ENCODE measurements around the gene DUSP2. TPM values are rescaled to one million over a fixed set of nuclear protein-coding genes. Genes with fewer than 3 reads are reported as not detected.

DUSP2 gene
- polyA plus RNA-seq, 1 experiment, result 0.94 TPM

DNA sequence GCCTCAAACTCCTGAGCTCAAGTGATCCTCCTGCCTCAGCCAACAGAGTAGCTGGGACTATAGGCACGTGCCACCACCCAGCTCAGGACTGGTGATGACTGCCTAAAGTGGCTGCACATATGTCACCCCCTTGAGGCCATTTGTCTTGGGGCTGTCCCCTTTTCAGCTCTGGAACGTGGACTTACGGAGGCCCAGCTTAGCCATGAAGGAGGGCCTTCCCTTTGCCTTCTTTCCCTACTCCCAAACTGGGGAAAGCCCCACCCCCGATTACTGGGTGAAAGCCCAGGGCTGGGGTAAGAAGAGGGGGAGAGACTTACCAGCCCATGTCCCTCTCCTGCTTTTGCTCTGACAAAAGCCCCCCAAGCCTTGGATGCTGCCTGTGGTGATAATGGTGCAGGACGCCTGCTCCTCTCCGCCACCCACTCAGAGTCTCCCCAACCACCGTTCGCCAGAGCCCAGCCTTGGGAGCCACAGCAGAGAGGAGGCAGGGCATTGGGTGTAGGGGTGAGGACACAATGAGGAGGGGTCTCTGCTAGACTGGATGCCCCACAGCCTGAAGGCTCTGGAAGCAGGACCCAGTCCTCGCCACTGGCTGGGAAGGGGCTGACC, 2.5 kb upstream of the DUSP2 start:
- no peaks in the 10 kb centered on the region for H3K27me3 ChIP-seq (ENCODE audit: control insufficient read depth, insufficient read depth, low read length)
- POLR2A ChIA-PET, result no interaction called here
- CTCF ChIA-PET, result interaction anchor here (1.0 to 1.3 kb wide), 2 partner anchors 9 to 27 kb away, joined by 3 to 7 read pairs; no protein-coding TSS in a partner anchor
- no peak overlapping the region for H3K4me3 ChIP-seq (ENCODE audit: low read depth, low read length)
- DNase-seq (ENCODE audit: low read depth, low spot score), result no peak
- TF ChIP-seq, protein P1, sequence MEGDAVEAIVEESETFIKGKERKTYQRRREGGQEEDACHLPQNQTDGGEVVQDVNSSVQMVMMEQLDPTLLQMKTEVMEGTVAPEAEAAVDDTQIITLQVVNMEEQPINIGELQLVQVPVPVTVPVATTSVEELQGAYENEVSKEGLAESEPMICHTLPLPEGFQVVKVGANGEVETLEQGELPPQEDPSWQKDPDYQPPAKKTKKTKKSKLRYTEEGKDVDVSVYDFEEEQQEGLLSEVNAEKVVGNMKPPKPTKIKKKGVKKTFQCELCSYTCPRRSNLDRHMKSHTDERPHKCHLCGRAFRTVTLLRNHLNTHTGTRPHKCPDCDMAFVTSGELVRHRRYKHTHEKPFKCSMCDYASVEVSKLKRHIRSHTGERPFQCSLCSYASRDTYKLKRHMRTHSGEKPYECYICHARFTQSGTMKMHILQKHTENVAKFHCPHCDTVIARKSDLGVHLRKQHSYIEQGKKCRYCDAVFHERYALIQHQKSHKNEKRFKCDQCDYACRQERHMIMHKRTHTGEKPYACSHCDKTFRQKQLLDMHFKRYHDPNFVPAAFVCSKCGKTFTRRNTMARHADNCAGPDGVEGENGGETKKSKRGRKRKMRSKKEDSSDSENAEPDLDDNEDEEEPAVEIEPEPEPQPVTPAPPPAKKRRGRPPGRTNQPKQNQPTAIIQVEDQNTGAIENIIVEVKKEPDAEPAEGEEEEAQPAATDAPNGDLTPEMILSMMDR (IDR thresholded peaks at IDR 0.05; ENCODE audit: low read depth, low read length), result no peak
- peak overlapping the region; percentile 39 for H3K27ac ChIP-seq (ENCODE audit: low read depth, low read length)
- H3K9me3 ChIP-seq (ENCODE audit: control insufficient read depth, insufficient read depth, low read length), result no peaks in the 10 kb centered on the region; the same call in 1 of the 2 replicates

DNA sequence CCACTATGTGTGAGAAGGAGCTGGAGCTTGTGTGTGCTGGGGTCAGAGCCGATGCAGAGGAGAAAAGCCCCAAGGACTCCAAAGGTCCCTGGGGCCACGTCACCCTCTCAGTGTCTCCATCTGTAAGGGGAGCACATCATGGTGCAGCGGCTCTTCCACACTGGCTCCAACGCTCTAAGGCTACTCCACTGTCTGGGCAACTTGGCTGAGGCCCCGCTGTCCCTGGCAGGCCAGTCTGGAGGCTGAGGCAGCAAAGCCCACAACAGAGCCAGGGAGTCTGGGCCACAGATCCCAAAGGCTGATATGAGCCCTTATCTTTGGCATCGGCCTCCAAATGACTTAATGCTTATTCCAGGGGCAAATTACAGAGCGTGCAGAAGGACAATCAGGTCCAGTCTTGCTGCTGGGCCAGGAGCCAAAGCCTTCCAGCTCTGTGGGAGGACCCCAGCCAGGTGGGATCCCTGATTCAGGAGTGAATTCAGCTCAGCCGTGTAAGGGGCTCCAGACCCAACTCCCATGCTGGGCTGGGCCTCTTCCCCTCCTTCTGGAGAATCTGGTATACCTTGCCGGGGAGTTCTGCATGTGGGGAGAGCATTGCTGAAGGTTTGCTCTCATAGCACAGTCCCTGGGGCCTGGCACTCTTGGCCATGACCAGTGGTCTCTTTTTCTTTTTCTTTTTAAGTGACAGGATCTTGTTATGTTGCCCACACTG, 1.8 kb upstream of the DUSP2 start:
- ChIA-PET POLR2A (no interaction called here), CTCF (interaction anchor here (1.0 to 1.3 kb wide), 2 partner anchors 8 to 27 kb away, joined by 3 to 7 read pairs; no protein-coding TSS in a partner anchor)
- Histone ChIP-seq H3K27ac (ENCODE audit: low read depth, low read length) (no peak overlapping the region), H3K4me3 (ENCODE audit: low read depth, low read length) (no peak overlapping the region), H3K27me3 (ENCODE audit: control insufficient read depth, insufficient read depth, low read length) (no peaks in the 10 kb centered on the region), H3K9me3 (ENCODE audit: control insufficient read depth, insufficient read depth, low read length) (no peaks in the 10 kb centered on the region; the same call in 1 of the 2 replicates)
- no peak for DNase-seq (ENCODE audit: low read depth, low spot score)
- TF ChIP-seq, protein P1 (IDR thresholded peaks at IDR 0.05; ENCODE audit: low read depth, low read length), result no peak

DNA sequence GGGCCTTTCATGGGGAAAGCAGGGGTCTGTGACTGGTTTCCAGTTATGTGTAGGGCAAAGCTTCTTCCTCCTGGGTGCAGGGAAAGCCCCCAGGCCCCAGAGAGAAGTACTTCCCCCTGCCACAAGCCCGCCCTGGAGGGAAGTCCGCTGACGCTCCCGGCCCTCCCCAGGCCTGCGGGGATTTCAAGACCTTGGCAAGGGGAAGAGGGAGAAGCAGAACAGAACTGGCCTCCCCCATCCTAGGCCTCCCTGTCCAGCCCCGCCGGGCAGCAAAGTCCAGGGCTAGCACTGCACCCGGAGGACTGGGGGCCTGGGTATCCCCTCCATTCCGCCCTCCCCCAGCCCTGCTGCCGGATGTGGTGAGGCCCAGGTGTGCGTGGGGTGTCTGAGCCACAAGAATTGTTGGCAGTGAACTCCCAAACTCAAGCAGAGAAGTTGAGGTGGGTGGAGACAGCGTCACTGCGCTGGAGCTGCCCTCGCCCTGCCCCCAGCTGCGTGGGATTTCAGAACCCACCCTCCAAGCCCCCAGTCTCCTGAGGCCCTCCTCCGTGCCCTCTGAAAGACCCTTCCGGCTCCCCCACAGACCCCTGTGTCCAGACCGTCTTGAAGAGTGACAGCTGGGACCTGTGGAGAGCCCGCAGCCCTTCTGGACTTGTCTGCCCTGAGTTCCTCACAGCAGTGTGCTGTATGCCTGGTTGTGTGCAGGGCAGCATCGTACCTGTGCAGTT, 1.1 kb upstream of the DUSP2 start:
- no peak overlapping the region for H3K27ac ChIP-seq (ENCODE audit: low read depth, low read length)
- ChIA-PET POLR2A (no interaction called here), CTCF (interaction anchor here (1.0 kb wide), 1 partner anchor 7 kb away, joined by 3 read pairs; no protein-coding TSS in a partner anchor)
- no peaks in the 10 kb centered on the region; the same call in 1 of the 2 replicates for H3K9me3 ChIP-seq (ENCODE audit: control insufficient read depth, insufficient read depth, low read length)
- H3K27me3 ChIP-seq (ENCODE audit: control insufficient read depth, insufficient read depth, low read length), result no peaks in the 10 kb centered on the region
- TF ChIP-seq, protein P1 (IDR thresholded peaks at IDR 0.05; ENCODE audit: low read depth, low read length), result no peak
- DNase-seq (ENCODE audit: low read depth, low spot score), result no peak
- H3K4me3 ChIP-seq (ENCODE audit: low read depth, low read length), result no peak overlapping the region

DNA sequence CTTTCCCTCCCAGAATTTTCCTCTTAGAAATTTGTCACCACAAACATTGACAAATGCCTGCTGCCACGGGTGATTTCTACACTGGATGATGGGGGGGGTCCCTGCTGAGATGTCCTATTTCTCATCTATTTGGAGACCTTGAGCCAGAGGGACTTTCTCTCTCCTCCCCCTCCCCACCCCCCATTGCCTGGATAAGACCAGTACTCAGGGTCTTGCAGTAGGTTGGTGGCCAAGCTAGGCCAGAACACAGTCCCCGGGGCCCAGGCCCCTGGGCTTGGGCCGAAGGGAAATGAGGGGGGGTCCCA, 560 bp upstream of the DUSP2 start:
- CTCF ChIA-PET, result no interaction called here
- no peak overlapping the region for H3K27ac ChIP-seq (ENCODE audit: low read depth, low read length)
- H3K9me3 ChIP-seq (ENCODE audit: control insufficient read depth, insufficient read depth, low read length), result no peaks in the 10 kb centered on the region; the same call in 1 of the 2 replicates
- no peak overlapping the region for H3K4me3 ChIP-seq (ENCODE audit: low read depth, low read length)
- TF ChIP-seq, protein P1 (IDR thresholded peaks at IDR 0.05; ENCODE audit: low read depth, low read length), result no peak
- DNase-seq (ENCODE audit: low read depth, low spot score), result no peak
- no peaks in the 10 kb centered on the region for H3K27me3 ChIP-seq (ENCODE audit: control insufficient read depth, insufficient read depth, low read length)
- POLR2A ChIA-PET, result no interaction called here
